Caco-2 (cell line): Measurements from ENCODE around the gene SMIM3. TPM values are rescaled to one million over a fixed set of nuclear protein-coding genes. Genes with fewer than 3 reads are reported as not detected.

ENCODE experiments used
- BruUV-seq: library from RNA; stranded (reverse); fragments of 400-500 nt; replicated peaks from 2 replicates; lab custom pipeline; 2021; lab: Mats Ljungman, UMichigan
- CTCF ChIA-PET: fragments of 300-600 bp; sonication (Branson Sonifier 250); formaldehyde crosslinking; loops from one replicate; lab custom pipeline; 2022; ENCODE audit warnings: antibody characterized with exemption; lab: Charles Lee
- POLR2A ChIA-PET: fragments of 300-600 bp; sonication (Branson Sonifier 250); formaldehyde crosslinking; loops from one replicate; lab custom pipeline; 2022; ENCODE audit warnings: antibody characterized with exemption; lab: Charles Lee
- DNase-seq, 2 experiments: peaks; one replicate each; pipeline versions ENCODE4 v3.0.0 to v3.0.0-alpha.2; 2020 to 2022
- H3K27me3 ChIP-seq: replicated peaks from 2 replicates; pipeline ENCODE4 v1.6.0; 2011; ENCODE audit warnings: low read length; ENCODE audit not compliant: control insufficient read depth, insufficient read depth
- H3K36me3 ChIP-seq: 2 replicates; pipeline ENCODE4 v1.5.1; 2011; ENCODE audit warnings: low read length; ENCODE audit not compliant: control insufficient read depth, insufficient read depth
- H3K4me1 ChIP-seq: fragments of 250-450 bp; sonication (Bioruptor Pico); 2 replicates; pipeline ENCODE4 v1.5.1; 2020; ENCODE audit warnings: mild to moderate bottlenecking
- H3K4me3 ChIP-seq: 2 replicates; pipeline ENCODE4 v1.5.1; 2011; ENCODE audit warnings: low read depth, mild to moderate bottlenecking, control low read depth, low read length
- H3K9me3 ChIP-seq: fragments of 250-450 bp; sonication (Bioruptor Pico); 2 replicates; pipeline ENCODE4 v1.5.1; 2020; ENCODE audit warnings: mild to moderate bottlenecking, moderate library complexity
- H3K27ac Mint-ChIP-seq: one replicate; pipeline ENCODE4 v1.8.0; 2022; ENCODE audit warnings: mixed read lengths; ENCODE audit not compliant: unreplicated experiment
- H3K27me3 Mint-ChIP-seq: one replicate; pipeline ENCODE4 v1.8.0; 2022; ENCODE audit warnings: mixed read lengths; ENCODE audit not compliant: insufficient read depth, unreplicated experiment
- H3K36me3 Mint-ChIP-seq: one replicate; pipeline ENCODE4 v1.8.0; 2022; ENCODE audit warnings: mild to moderate bottlenecking, mixed read lengths; ENCODE audit not compliant: insufficient read depth, unreplicated experiment
- H3K4me1 Mint-ChIP-seq: one replicate; pipeline ENCODE4 v1.8.0; 2022; ENCODE audit warnings: low read depth, mixed read lengths; ENCODE audit not compliant: unreplicated experiment
- H3K4me3 Mint-ChIP-seq: one replicate; pipeline ENCODE4 v1.8.0; 2022; ENCODE audit warnings: mild to moderate bottlenecking, moderate library complexity, mixed read lengths; ENCODE audit not compliant: unreplicated experiment
- H3K9me3 Mint-ChIP-seq: one replicate; pipeline ENCODE4 v1.8.0; 2022; ENCODE audit warnings: mixed read lengths; ENCODE audit not compliant: unreplicated experiment
- CTCF ChIP-seq, 2 experiments: fragments of 200-600 bp in 1 of 2; IDR thresholded peaks; 1 replicate in 1 of 2; 2 replicates in 1 of 2; pipeline versions ENCODE4 v1.5.1 to v1.8.0; 2011 to 2022; ENCODE audit warnings: antibody characterized with exemption in 1 of 2, control low read depth in 1 of 2, inconsistent platforms in 1 of 2, low read depth in 1 of 2, low read length in 1 of 2, mild to moderate bottlenecking in 1 of 2, moderate library complexity in 1 of 2; ENCODE audit not compliant: insufficient read depth in 1 of 2, severe bottlenecking in 1 of 2, unreplicated experiment in 1 of 2
- intact Hi-C: fragments of 100-400 bp; cut with micrococcal nuclease; formaldehyde crosslinking; loops from one replicate; pipeline ENCODE4 v1.10.0; 2022; ENCODE audit not compliant: unreplicated experiment
- total RNA-seq: library from RNA; stranded (reverse); gene quantifications from 2 replicates; pipeline ENCODE4 v1.2.3, GENCODE V29; 2022

SMIM3 gene
- total RNA-seq, 1 experiment from 2014 or later: 19.4 TPM

GRCh38 chr5:150804388-150804787 is 25.8 kb downstream of the SMIM3 start:
- no peak for TF ChIP-seq CTCF (IDR thresholded peaks at IDR 0.05; ENCODE audit: insufficient read depth in 1 of 2, low read depth in 1 of 2, low read length in 1 of 2, severe bottlenecking in 1 of 2, unreplicated experiment in 1 of 2)
- Histone ChIP-seq H3K4me1 (peaks cover 17% of the 10 kb centered on the region), H3K36me3 (no peaks in the 10 kb centered on the region), H3K27me3 (no peaks in the 10 kb centered on the region), H3K9me3 (peaks cover 3% of the 10 kb centered on the region; the same call in 1 of the 2 replicates), H3K4me3 (no peak overlapping the region)
- POLR2A ChIA-PET: no interaction called here
- Mint-ChIP-seq H3K4me1 (peaks cover 15% of the 10 kb centered on the region), H3K36me3 (peaks cover 6% of the 10 kb centered on the region), H3K27me3 (no peaks in the 10 kb centered on the region), H3K27ac (no peak overlapping the region), H3K4me3 (no peak overlapping the region), H3K9me3 (peaks cover 59% of the 10 kb centered on the region)
- CTCF ChIA-PET: interaction anchor here (0.8 kb wide), 1 partner anchor 24 kb away, joined by 3 read pairs; no protein-coding TSS in a partner anchor
- BruUV-seq: no TSS peak
- intact Hi-C loops: loop anchor here (5.0 to 10.0 kb wide), 2 partner anchors 198 to 360 kb away; no protein-coding TSS in a partner anchor
- DNase-seq: no peak

- POLR2A ChIA-PET: interaction anchor here (0.8 to 1.1 kb wide), 2 partner anchors 31 to 51 kb away, joined by 3 to 4 read pairs; partner anchors contain the start of genes DCTN4 and SMIM3
- Histone ChIP-seq H3K9me3 (peaks cover 29% of the 10 kb centered on the region), H3K36me3 (no peaks in the 10 kb centered on the region), H3K4me3 (no peak overlapping the region), H3K27me3 (no peaks in the 10 kb centered on the region), H3K4me1 (peaks cover 19% of the 10 kb centered on the region)
- Mint-ChIP-seq H3K4me1 (peaks cover 19% of the 10 kb centered on the region), H3K27ac (peak overlapping the region; percentile 76), H3K9me3 (peaks cover 61% of the 10 kb centered on the region), H3K4me3 (no peak overlapping the region), H3K36me3 (no peaks in the 10 kb centered on the region), H3K27me3 (no peaks in the 10 kb centered on the region)
- no TSS peak for BruUV-seq
- CTCF ChIA-PET: interaction anchor here (1.0 to 1.2 kb wide), 2 partner anchors 31 to 38 kb away, joined by 3 to 5 read pairs; partner anchors contain the start of gene SMIM3
- TF ChIP-seq CTCF (IDR thresholded peaks at IDR 0.05; ENCODE audit: insufficient read depth in 1 of 2, low read depth in 1 of 2, low read length in 1 of 2, severe bottlenecking in 1 of 2, unreplicated experiment in 1 of 2): no peak
- intact Hi-C loops: loop anchor here (1.0 to 10.0 kb wide), 3 partner anchors 8 to 355 kb away; partner anchors contain the start of gene IRGM
- peak; percentile 73 to 75 for DNase-seq
These were observed 30.8 kb downstream of the SMIM3 start for GRCh38 chr5:150809363-150809762.

- intact Hi-C loops: no loop called here
- Histone ChIP-seq H3K4me1 (peaks cover 2% of the 10 kb centered on the region), H3K4me3 (no peak overlapping the region), H3K27me3 (no peaks in the 10 kb centered on the region), H3K36me3 (no peaks in the 10 kb centered on the region), H3K9me3 (peaks cover 26% of the 10 kb centered on the region)
- no peaks in the 10 kb centered on the region for H3K27me3 Mint-ChIP-seq
- H3K9me3 Mint-ChIP-seq: peaks cover 39% of the 10 kb centered on the region
- DNase-seq: no peak
- no peak overlapping the region for H3K4me3 Mint-ChIP-seq
- no TSS peak for BruUV-seq
- no peaks in the 10 kb centered on the region for H3K36me3 Mint-ChIP-seq
- TF ChIP-seq CTCF (IDR thresholded peaks at IDR 0.05; ENCODE audit: insufficient read depth in 1 of 2, low read depth in 1 of 2, low read length in 1 of 2, severe bottlenecking in 1 of 2, unreplicated experiment in 1 of 2): no peak
- H3K27ac Mint-ChIP-seq: no peak overlapping the region
- ChIA-PET CTCF (no interaction called here), POLR2A (no interaction called here)
- peaks cover 4% of the 10 kb centered on the region for H3K4me1 Mint-ChIP-seq
These were observed 36.5 kb downstream of the SMIM3 start for GRCh38 chr5:150815010-150815409.
